SK-N-SH treated with all-trans-retinoic acid at 6 μM for 48 hours (cell line): ENCODE data around the gene DDA1.

Experiments
- ATAC-seq: fragments of 200-7000 bp; cut with Tn5 transposase; 3 replicates; pipeline ENCODE4 v1.9.1; 2020; ENCODE audit warnings: mild to moderate bottlenecking, moderate library complexity
- ARNTL ChIP-seq: fragments of 450-650 bp; formaldehyde crosslinking; IDR thresholded peaks from 2 replicates; pipeline ENCODE4 v1.5.0; 2020; ENCODE audit warnings: low read depth, mild to moderate bottlenecking, moderate library complexity, borderline replicate concordance
- BACH2 ChIP-seq: fragments of 250-450 bp; sonication (Bioruptor Pico); IDR thresholded peaks from 2 replicates; pipeline ENCODE4 v1.9.0; 2021; ENCODE audit warnings: mild to moderate bottlenecking, borderline replicate concordance
- CREB5 ChIP-seq: fragments of 250-450 bp; sonication (Bioruptor Pico); IDR thresholded peaks from 2 replicates; pipeline ENCODE4 v1.5.1; 2020; ENCODE audit warnings: low read depth, mild to moderate bottlenecking, moderate library complexity
- CSDC2 ChIP-seq: fragments of 250-450 bp; sonication (Bioruptor Pico); IDR thresholded peaks from 2 replicates; pipeline ENCODE4 v1.5.0; 2020; ENCODE audit warnings: mild to moderate bottlenecking, moderate library complexity
- CSRNP3 ChIP-seq: fragments of 250-450 bp; sonication (Bioruptor Pico); IDR thresholded peaks from 2 replicates; pipeline ENCODE4 v1.5.1; 2021; ENCODE audit warnings: mild to moderate bottlenecking, moderate library complexity
- ESRRG ChIP-seq: fragments of 250-450 bp; sonication (Bioruptor Pico); IDR thresholded peaks from 2 replicates; pipeline ENCODE4 v1.6.1; 2021; ENCODE audit warnings: mild to moderate bottlenecking
- GLIS3 ChIP-seq: fragments of 250-450 bp; sonication (Bioruptor Pico); IDR thresholded peaks from 2 replicates; pipeline ENCODE4 v1.5.0; 2020; ENCODE audit warnings: mild to moderate bottlenecking, moderate library complexity
- ISL1 ChIP-seq: fragments of 250-450 bp; sonication (Bioruptor Pico); IDR thresholded peaks from 2 replicates; pipeline ENCODE4 v2.1.2; 2022; ENCODE audit warnings: mild to moderate bottlenecking, moderate library complexity
- OSR1 ChIP-seq: fragments of 250-450 bp; sonication (Bioruptor Pico); IDR thresholded peaks from 2 replicates; pipeline ENCODE4 v1.8.0; 2022; ENCODE audit warnings: moderate library complexity, mild to moderate bottlenecking, inconsistent platforms
- PATZ1 ChIP-seq: fragments of 250-450 bp; sonication (Bioruptor Pico); IDR thresholded peaks from 2 replicates; pipeline ENCODE4 v1.8.0; 2020; ENCODE audit warnings: mild to moderate bottlenecking, moderate library complexity, borderline replicate concordance
- POU6F1 ChIP-seq: fragments of 250-450 bp; sonication (Bioruptor Pico); IDR thresholded peaks from 2 replicates; pipeline ENCODE4 v1.8.0; 2021; ENCODE audit warnings: low read depth, mild to moderate bottlenecking, moderate library complexity, borderline replicate concordance
- PPARA ChIP-seq: fragments of 250-450 bp; sonication (Bioruptor Pico); IDR thresholded peaks from 2 replicates; pipeline ENCODE4 v1.5.0; 2020; ENCODE audit warnings: mild to moderate bottlenecking, borderline replicate concordance
- RARB ChIP-seq: fragments of 250-450 bp; sonication (Bioruptor Pico); IDR thresholded peaks from 2 replicates; pipeline ENCODE4 v1.8.0; 2021; ENCODE audit warnings: mild to moderate bottlenecking, moderate library complexity
- SNAI2 ChIP-seq: fragments of 250-450 bp; sonication (Bioruptor Pico); IDR thresholded peaks from 2 replicates; pipeline ENCODE4 v1.5.0; 2020; ENCODE audit warnings: mild to moderate bottlenecking, moderate library complexity
- TCF4 ChIP-seq: fragments of 250-450 bp; sonication (Bioruptor Pico); IDR thresholded peaks from 2 replicates; pipeline ENCODE4 v1.8.0; 2021; ENCODE audit warnings: mild to moderate bottlenecking, moderate library complexity, borderline replicate concordance
- TOX ChIP-seq: fragments of 250-450 bp; sonication (Bioruptor Pico); IDR thresholded peaks from 2 replicates; pipeline ENCODE4 v1.8.0; 2021; ENCODE audit warnings: mild to moderate bottlenecking, moderate library complexity, borderline replicate concordance
- ZC3H10 ChIP-seq: fragments of 250-450 bp; sonication (Bioruptor Pico); IDR thresholded peaks from 2 replicates; pipeline ENCODE4 v1.5.1; 2021; ENCODE audit warnings: mild to moderate bottlenecking, moderate library complexity
- ZFP3 ChIP-seq: fragments of 250-450 bp; sonication (Bioruptor Pico); IDR thresholded peaks from 2 replicates; pipeline ENCODE4 v1.5.0; 2020; ENCODE audit warnings: mild to moderate bottlenecking, moderate library complexity
- ZFP30 ChIP-seq: fragments of 450-650 bp; formaldehyde crosslinking; IDR thresholded peaks from 2 replicates; pipeline ENCODE4 v1.5.0; 2022; ENCODE audit warnings: mild to moderate bottlenecking, moderate library complexity
- ZNF565 ChIP-seq: fragments of 450-650 bp; formaldehyde crosslinking; conservative IDR thresholded peaks from 2 replicates; pipeline ENCODE4 v1.5.0; 2020; ENCODE audit warnings: low read depth, mild to moderate bottlenecking, moderate library complexity
- ZNF70 ChIP-seq: fragments of 450-650 bp; formaldehyde crosslinking; IDR thresholded peaks from 2 replicates; pipeline ENCODE4 v1.5.0; 2020; ENCODE audit warnings: mild to moderate bottlenecking, moderate library complexity
- ZNF8 ChIP-seq: fragments of 450-650 bp; formaldehyde crosslinking; IDR thresholded peaks from 2 replicates; pipeline ENCODE4 v1.5.0; 2020; ENCODE audit warnings: mild to moderate bottlenecking, moderate library complexity

Gene DDA1

GRCh38 chr19:17325881-17326594 lies 16.7 kb downstream of the DDA1 start:
- no peak for ATAC-seq
- TF ChIP-seq POU6F1 (CRISPR knock-in tag) (no peak), ZFP30 (CRISPR knock-in tag) (no peak), BACH2 (CRISPR knock-in tag) (no peak), PATZ1 (no peak), TOX (CRISPR knock-in tag) (no peak), ZNF565 (CRISPR knock-in tag) (no peak), CREB5 (CRISPR knock-in tag) (no peak), RARB (CRISPR knock-in tag) (no peak), CSRNP3 (no peak), ZNF8 (CRISPR knock-in tag) (no peak), ARNTL (no peak)

GRCh38 chr19:17326595-17326966 lies 17.2 kb downstream of the DDA1 start:
- ATAC-seq, result no peak
- TF ChIP-seq ZC3H10 (CRISPR knock-in tag) (no peak), ARNTL (no peak), ZFP3 (CRISPR knock-in tag) (no peak), POU6F1 (CRISPR knock-in tag) (no peak), ZNF8 (CRISPR knock-in tag) (no peak), CSDC2 (CRISPR knock-in tag) (no peak), PPARA (CRISPR knock-in tag) (no peak), BACH2 (CRISPR knock-in tag) (no peak), GLIS3 (no peak), TOX (CRISPR knock-in tag) (no peak), ISL1 (CRISPR knock-in tag) (no peak), ZNF565 (CRISPR knock-in tag) (no peak), CREB5 (CRISPR knock-in tag) (no peak), SNAI2 (CRISPR knock-in tag) (no peak), ESRRG (no peak), CSRNP3 (no peak), ZNF70 (CRISPR knock-in tag) (no peak), RARB (CRISPR knock-in tag) (no peak), TCF4 (CRISPR knock-in tag) (no peak), OSR1 (CRISPR knock-in tag) (no peak)
